NT2/D1 (cell line): Measurements from ENCODE around the gene TNS4.

Experiments
- DNase-seq: peaks from one replicate; pipeline ENCODE4 v3.0.0-alpha.2; 2011; ENCODE audit warnings: low read depth, low spot score
- H3K27me3 ChIP-seq: 2 replicates; pipeline ENCODE4 v1.6.0; 2011; ENCODE audit warnings: mild to moderate bottlenecking; ENCODE audit not compliant: insufficient read length, insufficient read depth
- H3K36me3 ChIP-seq: 2 replicates; pipeline ENCODE4 v1.6.1; 2011; ENCODE audit warnings: mild to moderate bottlenecking, low read length, mixed read lengths; ENCODE audit not compliant: insufficient read depth, insufficient read length
- H3K4me1 ChIP-seq: 2 replicates; pipeline ENCODE4 v1.5.1; 2011; ENCODE audit not compliant: insufficient read depth, insufficient read length
- H3K4me3 ChIP-seq: 2 replicates; pipeline ENCODE4 v1.5.1; 2011; ENCODE audit warnings: low read depth; ENCODE audit not compliant: insufficient read length
- H3K9ac ChIP-seq: 2 replicates; pipeline ENCODE4 v1.6.0; 2011; ENCODE audit warnings: low read depth; ENCODE audit not compliant: insufficient read length
- H3K9me3 ChIP-seq: 2 replicates; pipeline ENCODE4 v1.5.1; 2011; ENCODE audit warnings: mild to moderate bottlenecking, low read length; ENCODE audit not compliant: insufficient read depth
- SUZ12 ChIP-seq: IDR thresholded peaks from 2 replicates; pipeline ENCODE4 v1.6.1; 2011; ENCODE audit not compliant: insufficient read length, insufficient read depth; ENCODE audit errors: extremely low read depth
- YY1 ChIP-seq: IDR thresholded peaks from 2 replicates; pipeline ENCODE4 v1.6.1; 2011; ENCODE audit not compliant: insufficient read length, insufficient read depth
- ZNF274 ChIP-seq: IDR thresholded peaks from 2 replicates; pipeline ENCODE4 v1.6.1; 2011; ENCODE audit warnings: mild to moderate bottlenecking, low read depth, low read length

TNS4 gene

DNA sequence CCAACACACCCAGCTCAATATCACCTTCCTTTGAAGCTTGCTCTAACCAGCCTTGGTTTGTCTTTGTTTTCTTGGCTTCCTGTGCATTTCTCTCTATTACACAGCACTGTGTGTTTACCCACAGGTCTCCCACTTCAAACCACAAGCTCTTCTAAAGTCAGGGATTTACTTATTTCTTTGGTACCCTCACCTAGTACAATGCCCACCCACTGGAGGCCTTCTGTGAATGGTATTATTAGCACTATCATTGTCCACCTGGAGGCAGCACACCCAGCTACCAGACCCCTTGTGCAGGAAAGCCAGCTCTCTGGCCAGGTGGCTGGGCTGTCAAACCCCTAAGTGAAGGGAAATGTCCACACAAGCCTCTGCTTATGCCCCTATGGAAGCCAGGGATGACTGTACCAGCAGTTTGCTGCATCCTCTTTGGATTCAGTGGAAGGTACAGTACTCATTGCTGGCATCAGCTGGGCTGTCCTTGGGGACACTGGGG is 74.4 kb downstream of the TNS4 start:
- TF ChIP-seq SUZ12 (no peak), YY1 (no peak), ZNF274 (no peak)
- no peak for DNase-seq
- Histone ChIP-seq H3K36me3 (no peaks in the 10 kb centered on the region), H3K9ac (no peak overlapping the region), H3K4me3 (no peak overlapping the region), H3K27me3 (no peaks in the 10 kb centered on the region), H3K4me1 (peaks cover 4% of the 10 kb centered on the region), H3K9me3 (0 out of 2 replicates have a peak, but pooled peaks cover 4% of the 10 kb centered on the region)
